Pancreas (tissue), 10 donors: ENCODE results near the gene IQGAP1. TPM values are rescaled to one million over a fixed set of nuclear protein-coding genes. Genes with fewer than 3 reads are reported as not detected.
"Not testable (repeated sequence)": the region's sequence is repeated elsewhere in the genome, so short reads cannot be mapped to it uniquely, and the experiment has no call there.

Source experiments
- ATAC-seq, 4 donors: fragments of 200-7000 bp; cut with Tn5 transposase; one replicate each; pipeline versions ENCODE4 v1.8.0 to v1.9.1; 2020; ENCODE audit warnings: mild to moderate bottlenecking in 4 of 4, moderate library complexity in 4 of 4
- DNase-seq, 6 donors: peaks; one replicate each; pipeline ENCODE4 v3.0.0-alpha.2; 2020
- FAIRE-seq: peaks from 2 replicates; lab custom pipeline; 2012; peaks lifted over from hg19 to GRCh38; lab: Jason Lieb, UNC
- H3K27ac ChIP-seq, 4 donors: fragments of 200-600 bp; sonication (generic); 1 replicate in 3 of 4; 2 replicates in 1 of 4; pipeline versions ENCODE4 v1.5.0 to v1.8.0; 2020
- H3K27me3 ChIP-seq, 4 donors: fragments of 200-600 bp; one replicate each; pipeline ENCODE4 v1.8.0; 2021
- H3K36me3 ChIP-seq, 3 donors: fragments of 200-600 bp; sonication (generic) in 1 of 3; one replicate each; pipeline versions ENCODE4 v1.5.0 to v1.8.0; 2020 to 2021
- H3K4me1 ChIP-seq, 3 donors: fragments of 200-600 bp; one replicate each; pipeline ENCODE4 v1.8.0; 2021
- H3K4me3 ChIP-seq, 4 donors: fragments of 200-600 bp; sonication (generic) in 2 of 4; one replicate each; pipeline versions ENCODE4 v1.5.0 to v1.8.0; 2020 to 2021
- H3K9me3 ChIP-seq, 4 donors: fragments of 200-600 bp; one replicate each; pipeline ENCODE4 v1.8.0; 2021
- CTCF ChIP-seq, 4 donors: fragments of 200-600 bp; sonication (generic) in 3 of 4; IDR thresholded peaks; one replicate each; pipeline versions ENCODE4 v1.5.0 to v1.8.0; 2021; ENCODE audit warnings: antibody characterized with exemption in 4 of 4
- WGBS, 2 donors: extraction: QIAGEN DNeasy Blood & Tissue Kit; methylation state at CpG; one replicate each; pipeline ENCODE4 v1.1.7; 2013; 5-methylcytosine and 5-hydroxymethylcytosine counted together
- intact Hi-C, 3 donors: fragments of 100-400 bp; cut with DNase I; formaldehyde crosslinking; loops; one replicate each; pipeline versions ENCODE4 v1.11.1 to v1.14.2; 2022
- polyA plus RNA-seq, 2 donors: library from polyadenylated mRNA; stranded (reverse); fragments of 200-250 nt; gene quantifications; one replicate each; pipeline ENCODE4 v1.2.3, GENCODE V29; 2013
- total RNA-seq, 6 donors: library from RNA; stranded (reverse); fragmentation: NEBNext Ultra II Directional in 4 of 6; extraction: Animal tissue kit (Norgen Biotek cat#: 25700) in 4 of 6; gene quantifications; one replicate each; pipeline versions ENCODE4 v1.2.1 to v1.2.4, GENCODE V29; 2021 to 2023
- donor health status: healthy with polysubstance abuse.
- donor health status: DM: no; HTN: no; CAD: no; lungs with moderate emphysema.
- donor health status: DM: no; HTN: no; CAD: no.
- donor health status: control.
- donor health status: control.
- donor health status: Bipolar disorder and iron deficiency.
- donor health status: DM: yes; HTN: yes; CAD: no.
- donor health status: DM: no; HTN: no; CAD: no.
- donor health status: DM: no; HTN: no; CAD: no.
- donor health status: DM: yes; HTN: yes; CAD: no.

Gene IQGAP1
- total and polyA plus RNA-seq, 8 donors, result 20.6 to 103 (median 43.3) TPM

GRCh38 chr15:90344662-90345061, 43.4 kb upstream of the IQGAP1 start:
- FAIRE-seq (no peak), DNase-seq (no peak), ATAC-seq (peak in 2 of 4 donors; percentile 8 to 22)
- Histone ChIP-seq H3K4me3 (no peak overlapping the region), H3K36me3 (no peaks in the 10 kb centered on the region), H3K27me3 (no peaks in the 10 kb centered on the region), H3K27ac (no peak overlapping the region), H3K4me1 (peaks cover 0 to 6% (median 0%) of the 10 kb centered on the region in 3 donors), H3K9me3 (no peaks in the 10 kb centered on the region)
- TF ChIP-seq CTCF (IDR thresholded peaks at IDR 0.05), result no peak
- intact Hi-C loops, result no loop called here
- 93 to 95% methylated on average over 1 of the region's 1 CpG for WGBS, 2 donors

- no peaks in the 10 kb centered on the region for H3K27me3 ChIP-seq
These were observed 42.2 kb upstream of the IQGAP1 start for GRCh38 chr15:90345857-90346256.

GRCh38 chr15:90347431-90348065, 40.5 kb upstream of the IQGAP1 start:
- FAIRE-seq, result not testable (repeated sequence)

More at GRCh38 chr15:90345857-90346256, 42.2 kb upstream of the IQGAP1 start:
- Histone ChIP-seq H3K27ac (peak overlapping the region in 1 of 4 donors; percentile 31), H3K36me3 (no peaks in the 10 kb centered on the region), H3K4me3 (no peak overlapping the region), H3K4me1 (peaks cover 0 to 6% (median 0%) of the 10 kb centered on the region in 3 donors), H3K9me3 (no peaks in the 10 kb centered on the region)
- DNase-seq (no peak), ATAC-seq (peak in 1 of 4 donors; percentile 55), FAIRE-seq (no peak)
- intact Hi-C loops, result no loop called here
- 31 to 33% methylated on average over 2 of the region's 2 CpGs for WGBS, 2 donors
- no peak for TF ChIP-seq CTCF (IDR thresholded peaks at IDR 0.05)

GRCh38 chr15:90348456-90348855, 39.6 kb upstream of the IQGAP1 start:
- Histone ChIP-seq H3K4me3 (no peak overlapping the region), H3K27me3 (no peaks in the 10 kb centered on the region), H3K27ac (no peak overlapping the region), H3K4me1 (peaks cover 0 to 4% (median 0%) of the 10 kb centered on the region in 3 donors), H3K9me3 (no peaks in the 10 kb centered on the region), H3K36me3 (no peaks in the 10 kb centered on the region)
- WGBS, 2 donors, result 92 to 94% methylated on average over 6 of the region's 6 CpGs
- no peak for FAIRE-seq
- TF ChIP-seq CTCF (IDR thresholded peaks at IDR 0.05), result no peak
- intact Hi-C loops, result no loop called here
- ATAC-seq, result no peak
- no peak for DNase-seq

More at GRCh38 chr15:90347431-90348065, 40.5 kb upstream of the IQGAP1 start:
- H3K4me1 ChIP-seq, result peaks cover 0 to 10% (median 0%) of the 10 kb centered on the region in 3 donors
- H3K27ac ChIP-seq, H3K36me3 ChIP-seq, intact Hi-C loops, H3K9me3 ChIP-seq, H3K4me3 ChIP-seq, DNase-seq, H3K27me3 ChIP-seq, ATAC-seq: not testable (repeated sequence)
- 100% methylated on average over 1 of the region's 1 CpG for WGBS, 2 donors

GRCh38 chr15:90349072-90349471, 39.0 kb upstream of the IQGAP1 start:
- no peaks in the 10 kb centered on the region for H3K36me3 ChIP-seq
- H3K4me3 ChIP-seq, result no peak overlapping the region
- WGBS, 2 donors, result 94 to 95% methylated on average over 21 of the region's 21 CpGs
- H3K9me3 ChIP-seq, result no peaks in the 10 kb centered on the region
- intact Hi-C loops, result no loop called here
- peak in 1 of 6 donors; percentile 39 for DNase-seq
- peaks cover 0 to 4% (median 0%) of the 10 kb centered on the region in 3 donors for H3K4me1 ChIP-seq
- no peak for FAIRE-seq
- no peaks in the 10 kb centered on the region for H3K27me3 ChIP-seq
- TF ChIP-seq CTCF (IDR thresholded peaks at IDR 0.05), result no peak
- no peak overlapping the region for H3K27ac ChIP-seq
- no peak for ATAC-seq
